A549 treated with dexamethasone at 1 μM for 4 hours (cell line): Measurements from ENCODE around the gene ZER1. TPM values are rescaled to one million over a fixed set of nuclear protein-coding genes. Genes with fewer than 3 reads are reported as not detected.

Source experiments
- total RNA-seq: library from RNA; stranded (reverse); fragments of 200-300 nt; extraction: Qiagen RNA extraction; gene quantifications from 5 replicates; pipeline ENCODE4 v1.2.3, GENCODE V29; 2022

ZER1 gene
- total RNA-seq: 10.6 to 17.9 TPM (median 16.1 TPM) in 5 replicates

GRCh38 chr9:128771745-128772519, at the start of gene ZER1:
TSS of gene ZER1 (minus strand) at chr9:128771927. CDS start at chr9:128755565, 16,362 bp downstream.

GRCh38 chr9:128818099-128818838, 46.5 kb upstream of the ZER1 start, which contains the start of gene ENDOG:
TSS of gene ENDOG (plus strand) at chr9:128818500. CDS start at chr9:128818685, 185 bp downstream.

GRCh38 chr9:128786681-128787601, 15.2 kb upstream of the ZER1 start, which contains the start of gene TBC1D13:
TSS of gene TBC1D13 (plus strand) at chr9:128787253. CDS start at chr9:128787354, 101 bp downstream.

GRCh38 chr9:128723866-128724743, 47.6 kb downstream of the ZER1 start, which contains the start of gene ZDHHC12:
TSS of gene ZDHHC12 (minus strand) at chr9:128724127. CDS start at chr9:128724093, 34 bp downstream.

GRCh38 chr9:128702445-128702948, 69.2 kb downstream of the ZER1 start, which contains the start of gene PKN3:
TSS of gene PKN3 (plus strand) at chr9:128702503. CDS start at chr9:128702916, 413 bp downstream.

GRCh38 chr9:128688501-128689292, 83.0 kb downstream of the ZER1 start, which contains the start of gene SET:
TSS of gene SET (plus strand) at chr9:128689222. CDS start at chr9:128689583, 361 bp downstream.

Other genes with a start within 250 kb of the ZER1 start
- 115 to 167 TPM (median 164 TPM) in 5 replicates for gene SPTAN1, start 219.3 kb downstream of the ZER1 start, total RNA-seq
- 88.8 to 134 TPM (median 124 TPM) in 5 replicates for gene DYNC2I2, start 115.1 kb downstream of the ZER1 start, total RNA-seq
- gene SET, start 82.7 kb downstream of the ZER1 start, total RNA-seq: 438 to 515 TPM (median 467 TPM) in 5 replicates
- gene PKN3, start 69.4 kb downstream of the ZER1 start, total RNA-seq: 10.5 to 17.4 TPM (median 16.2 TPM) in 5 replicates
- 64.0 to 91.6 TPM (median 87.9 TPM) in 5 replicates for gene ZDHHC12, start 47.8 kb downstream of the ZER1 start, total RNA-seq
- gene TBC1D13, start 15.3 kb upstream of the ZER1 start, total RNA-seq: 17.1 to 22.4 TPM (median 20.5 TPM) in 5 replicates
- 20.9 to 30.3 TPM (median 29.1 TPM) in 5 replicates for gene ENDOG, start 46.6 kb upstream of the ZER1 start, total RNA-seq
- gene SPOUT1, start 57.9 kb upstream of the ZER1 start, total RNA-seq: 22.5 to 44.6 TPM (median 40.4 TPM) in 5 replicates
- 9.7 to 14.2 TPM (median 12.5 TPM) in 5 replicates for gene KYAT1, start 110.0 kb upstream of the ZER1 start, total RNA-seq
- gene LRRC8A, start 110.2 kb upstream of the ZER1 start, total RNA-seq: 112 to 180 TPM (median 179 TPM) in 5 replicates
- 0.08 to 0.42 TPM (median 0.38 TPM) in 5 replicates for gene PHYHD1, start 149.1 kb upstream of the ZER1 start, total RNA-seq
- gene DOLK, start 175.7 kb upstream of the ZER1 start, total RNA-seq: 32.2 to 47.1 TPM (median 42.5 TPM) in 5 replicates
- gene NUP188, start 175.8 kb upstream of the ZER1 start, total RNA-seq: 31.2 to 48.0 TPM (median 46.4 TPM) in 5 replicates